ENCODE measurements around the gene ZCCHC9.

ZCCHC9 gene

DNA sequence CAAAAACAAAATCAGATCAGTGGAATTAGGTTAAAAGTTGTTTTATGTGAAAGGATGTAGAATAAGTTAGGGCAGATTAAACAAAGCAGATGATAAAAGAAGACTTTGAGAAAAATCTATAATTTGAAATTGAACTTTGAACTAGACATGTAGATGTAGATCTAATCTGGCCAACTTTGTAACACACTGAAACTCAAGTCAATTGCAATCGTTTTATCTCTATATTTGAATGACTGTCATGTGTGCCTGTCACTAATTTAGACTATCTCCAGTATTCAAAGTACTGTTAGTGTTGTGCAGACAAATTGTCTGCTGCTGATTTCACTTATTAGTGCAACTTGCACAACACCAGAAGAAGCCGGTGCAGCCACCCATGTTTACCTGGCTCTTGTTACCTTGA is 52.7 kb downstream of the ZCCHC9 start:
- no peak overlapping the region for H3K27ac ChIP-seq
- DNase-seq (ENCODE audit: low read depth, low spot score) = no peak

GRCh38 chr5:81355291-81356251 is 54.2 kb downstream of the ZCCHC9 start:
- no peak overlapping the region for H3K27ac ChIP-seq
- DNase-seq (ENCODE audit: low read depth, low spot score) = no peak

DNA sequence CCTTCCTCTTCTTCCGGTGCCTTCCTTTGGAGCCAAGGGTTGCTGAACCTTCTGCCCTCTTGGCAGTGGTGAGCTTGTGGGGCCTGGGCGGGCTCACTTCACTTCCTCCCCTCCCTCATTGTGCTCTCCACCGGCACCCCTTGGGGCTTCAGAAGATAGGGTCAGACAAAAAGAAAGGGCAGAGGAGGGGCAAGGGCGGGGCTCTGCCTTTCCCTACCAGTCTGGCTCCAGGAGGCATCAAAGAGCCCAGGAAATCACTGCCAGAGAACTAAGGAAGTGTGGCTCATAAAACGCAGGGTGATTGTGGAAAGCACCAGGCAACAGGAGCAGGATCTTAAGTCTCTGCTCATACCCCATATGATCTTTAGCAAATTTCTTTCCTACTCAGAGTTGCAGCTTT is 57.7 kb downstream of the ZCCHC9 start:
- H3K27ac ChIP-seq = no peak overlapping the region
- DNase-seq (ENCODE audit: low read depth, low spot score) = no peak

DNA sequence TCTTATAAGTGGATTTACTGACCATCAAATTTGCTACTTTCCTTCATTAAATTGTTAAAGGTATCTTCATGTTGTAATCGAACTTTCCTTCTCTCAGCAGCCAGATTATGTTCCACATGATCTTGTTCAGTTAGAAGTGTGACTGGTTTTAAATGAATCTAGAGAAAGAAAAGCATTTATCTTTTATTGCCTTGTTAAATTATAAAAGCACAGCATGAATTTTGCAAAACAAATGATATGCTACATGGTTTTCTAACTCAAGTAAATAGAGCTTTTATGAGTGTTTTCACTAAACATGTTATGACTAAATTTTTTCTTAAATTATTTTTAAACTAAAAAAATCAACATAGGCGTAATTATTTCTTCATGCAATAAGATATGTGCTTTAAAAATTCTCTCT is 58.5 kb downstream of the ZCCHC9 start:
- no peak for DNase-seq (ENCODE audit: low read depth, low spot score)
- H3K27ac ChIP-seq = no peak overlapping the region

GRCh38 chr5:81360640-81361039 is 59.3 kb downstream of the ZCCHC9 start:
- DNase-seq (ENCODE audit: low read depth, low spot score) = no peak

DNA sequence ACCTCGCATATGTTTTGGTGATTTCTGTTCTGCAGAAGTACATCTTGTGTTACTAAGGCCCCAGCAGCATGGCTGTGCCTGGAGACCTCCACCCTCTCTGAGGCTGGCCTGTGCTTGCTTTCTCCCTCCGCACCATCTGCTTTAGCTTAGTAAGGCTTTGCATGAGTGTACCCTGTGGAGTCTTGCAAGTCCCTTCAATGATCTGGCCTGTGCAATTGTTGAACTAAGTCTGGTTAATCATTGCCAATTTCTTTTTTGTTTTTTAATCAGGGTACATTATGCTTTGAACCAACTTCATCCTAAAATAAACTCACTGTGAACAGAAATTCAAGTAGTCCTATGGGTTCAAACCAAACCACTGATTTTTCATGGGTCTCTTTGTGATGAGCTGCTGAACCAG is 60.2 kb downstream of the ZCCHC9 start:
- no peak for DNase-seq (ENCODE audit: low read depth, low spot score)
- H3K27ac ChIP-seq = no peak overlapping the region

More at GRCh38 chr5:81360640-81361039, 59.3 kb downstream of the ZCCHC9 start:
- H3K27ac ChIP-seq = no peak overlapping the region

All from epithelial cell of prostate (primary cell).